Medulla oblongata (tissue), 1 donor: Measurements from ENCODE around the gene IFI16.
"Not testable (repeated sequence)": the region's sequence is repeated elsewhere in the genome, so short reads cannot be mapped to it uniquely, and the experiment has no call there.

Experiments used
- DNase-seq: peaks from one replicate; pipeline ENCODE4 v3.0.0-alpha.2; 2015; ENCODE audit errors: extremely low spot score

Gene IFI16

GRCh38 chr1:159009704-159010361 is at the start of gene IFI16:
Gene IFI16 (plus strand): TSS chr1:159009907. CDS start chr1:159014681, 4,774 bp downstream.
- peak; percentile 88 for DNase-seq

- no peak for DNase-seq
Observed at GRCh38 chr1:158961178-158961577, 48.5 kb upstream of the IFI16 start.

- DNase-seq, result no peak
Observed at GRCh38 chr1:158962983-158963382, 46.7 kb upstream of the IFI16 start.

DNA sequence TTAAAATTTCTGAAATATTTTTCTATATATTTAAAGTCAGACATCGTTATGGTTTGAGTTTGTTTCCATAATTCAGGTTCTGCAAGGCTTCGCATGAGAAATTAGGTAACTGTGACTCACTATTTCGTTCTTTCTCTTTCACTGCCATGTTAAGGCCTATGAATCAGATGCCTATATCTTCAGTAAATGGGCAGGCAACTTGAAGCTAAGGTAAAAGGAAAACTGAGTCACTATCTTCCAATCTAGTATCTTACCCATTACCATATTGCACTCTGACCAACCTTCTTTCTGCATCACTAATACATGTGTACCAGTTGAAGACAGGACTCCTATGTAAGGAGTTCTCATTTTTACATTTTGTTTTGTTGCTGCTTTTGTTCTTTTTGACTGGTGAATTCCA is 40.5 kb upstream of the IFI16 start:
- no peak for DNase-seq

- no peak for DNase-seq
Observed at GRCh38 chr1:158969855-158970254, 39.9 kb upstream of the IFI16 start.

GRCh38 chr1:158972841-158973240 is 36.9 kb upstream of the IFI16 start:
- DNase-seq, result no peak

DNA sequence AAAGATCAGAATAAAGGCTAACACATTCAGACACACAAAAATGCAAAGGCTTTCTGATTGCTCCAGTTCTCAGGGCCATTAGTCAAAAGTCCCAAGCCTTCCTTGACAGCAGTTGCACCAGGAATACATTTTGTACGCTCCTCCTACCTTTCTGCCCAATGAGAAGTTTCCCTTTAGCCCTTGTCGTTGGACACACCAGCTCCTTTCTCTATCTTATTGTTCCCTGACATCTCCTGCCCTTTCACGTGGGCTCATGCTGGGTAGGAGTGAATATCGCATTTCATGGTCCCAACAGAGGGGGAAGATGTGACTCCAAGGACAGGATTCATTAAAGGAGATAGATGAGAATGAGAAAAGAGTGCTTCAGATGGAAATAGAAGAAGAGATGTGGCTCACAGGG is 33.5 kb upstream of the IFI16 start:
- DNase-seq, result no peak

DNA sequence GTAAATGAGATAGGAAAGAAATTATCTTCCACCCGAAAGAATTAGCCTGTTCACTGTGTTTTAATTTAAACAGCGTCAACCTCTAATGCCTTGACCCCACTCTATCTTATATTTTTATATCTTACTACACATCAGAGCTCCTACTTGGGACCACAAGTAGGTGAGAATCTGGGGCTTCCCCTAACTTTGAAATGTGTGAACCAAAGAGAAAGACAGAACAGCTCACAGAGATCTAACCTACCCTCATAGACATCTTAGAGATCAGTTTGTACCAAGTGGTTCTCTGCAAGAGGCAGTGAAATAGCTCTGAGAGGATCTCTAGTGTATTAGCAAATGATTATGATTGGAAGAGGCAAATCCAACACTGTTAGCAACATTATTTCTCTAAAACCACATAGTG is 31.0 kb upstream of the IFI16 start:
- DNase-seq, result no peak

DNA sequence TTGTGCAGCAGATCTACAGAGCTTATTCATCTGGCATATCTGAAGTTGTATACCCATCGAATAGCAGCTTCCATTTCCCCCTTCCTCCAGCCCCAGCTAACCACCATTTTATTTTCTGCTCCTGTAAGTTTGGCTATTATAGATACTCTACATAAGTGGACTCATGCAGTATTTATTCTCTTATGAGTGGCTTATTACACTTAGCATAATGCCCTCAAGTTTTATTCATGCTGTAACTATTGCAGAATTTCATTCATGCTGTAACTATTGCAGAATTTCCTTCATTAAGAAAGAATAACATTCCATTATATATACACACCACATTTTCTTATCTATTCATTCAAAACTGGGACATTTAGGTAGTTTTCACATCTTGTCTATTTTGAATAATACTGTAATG is 30.5 kb upstream of the IFI16 start:
- no peak for DNase-seq

DNA sequence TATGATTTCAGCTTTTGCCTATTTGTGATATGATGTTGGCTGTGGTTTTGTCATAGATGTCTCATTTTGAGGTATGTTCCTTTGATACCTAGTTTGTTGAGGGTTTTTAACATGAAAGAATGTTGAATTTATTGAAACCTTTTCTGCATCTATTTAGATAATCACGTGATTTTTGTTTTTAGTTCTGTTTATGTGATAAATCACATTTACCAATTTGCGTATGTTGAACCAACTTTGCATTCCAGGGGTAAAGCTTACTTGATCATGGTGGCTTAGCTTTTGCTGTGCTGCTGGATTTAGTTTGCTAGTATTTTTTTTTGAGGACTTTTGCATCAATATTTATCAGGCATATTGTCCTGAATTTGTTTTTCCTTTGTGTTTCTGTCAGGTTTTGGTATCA is 26.5 kb upstream of the IFI16 start:
- no peak for DNase-seq

DNA sequence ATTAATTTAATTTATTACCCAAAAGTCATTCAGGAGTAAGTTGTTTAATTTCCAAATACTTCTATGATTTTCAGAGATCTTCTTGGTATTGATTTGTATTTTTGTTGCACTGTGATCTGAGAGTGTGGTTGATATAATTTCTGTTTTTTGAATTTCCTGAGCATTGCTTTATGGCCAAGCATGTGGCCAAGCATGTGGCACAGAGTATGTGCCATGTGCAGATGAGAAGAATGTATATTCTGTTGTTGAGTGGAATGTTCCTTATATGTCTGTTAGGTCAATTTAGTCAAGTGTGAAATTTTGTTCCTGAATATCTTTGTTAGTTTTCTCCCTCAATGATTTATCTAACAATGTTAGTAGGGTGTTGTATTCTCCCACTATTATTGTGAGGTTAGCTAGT is 25.3 kb upstream of the IFI16 start:
- DNase-seq, result no peak

GRCh38 chr1:158989424-158989823 is 20.3 kb upstream of the IFI16 start:
- no peak for DNase-seq

- DNase-seq, result no peak
Observed at GRCh38 chr1:158992787-158993312, 16.9 kb upstream of the IFI16 start.

GRCh38 chr1:158996998-158997397 is 12.7 kb upstream of the IFI16 start:
- no peak for DNase-seq

- DNase-seq, result no peak
Observed at GRCh38 chr1:158998037-158998780, 11.5 kb upstream of the IFI16 start.

GRCh38 chr1:158998781-158999161 is 10.9 kb upstream of the IFI16 start:
- peak; percentile 90 for DNase-seq

DNA sequence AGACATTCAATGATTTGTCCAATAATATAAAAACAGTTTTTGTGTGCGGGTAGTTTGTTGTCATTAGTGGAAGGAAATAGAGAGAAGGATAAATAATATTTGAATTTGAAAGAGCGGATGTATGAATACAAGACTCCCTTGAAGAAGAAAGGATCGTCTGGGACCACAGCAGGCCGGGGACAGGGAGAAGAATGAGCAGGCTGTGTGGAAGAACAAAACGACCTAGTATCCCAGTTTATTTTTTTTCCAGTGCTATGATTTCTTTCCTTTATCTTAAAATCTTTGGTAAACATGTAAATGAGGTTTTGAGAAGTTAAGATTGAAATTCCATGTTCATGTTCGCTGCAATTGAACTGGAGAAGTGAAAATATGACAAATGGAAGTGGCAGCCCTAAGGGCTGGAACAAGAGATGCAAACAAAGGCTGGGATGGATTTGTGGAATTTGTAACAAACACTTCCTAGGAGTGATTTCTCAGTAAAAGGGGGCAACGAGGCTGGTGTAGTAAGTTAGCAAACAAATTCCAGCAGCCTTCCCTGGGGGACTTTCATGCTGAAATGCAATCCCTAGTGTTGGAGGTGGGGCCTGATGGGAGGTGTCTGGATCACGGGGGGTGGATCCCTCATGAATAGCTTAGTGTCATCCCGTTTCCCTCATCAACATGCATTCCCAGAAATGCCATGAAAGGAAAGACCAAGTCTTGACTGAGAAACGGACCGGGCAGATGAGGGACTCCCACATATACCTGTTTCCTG is 10.2 kb upstream of the IFI16 start:
- peak; percentile 94 for DNase-seq

DNA sequence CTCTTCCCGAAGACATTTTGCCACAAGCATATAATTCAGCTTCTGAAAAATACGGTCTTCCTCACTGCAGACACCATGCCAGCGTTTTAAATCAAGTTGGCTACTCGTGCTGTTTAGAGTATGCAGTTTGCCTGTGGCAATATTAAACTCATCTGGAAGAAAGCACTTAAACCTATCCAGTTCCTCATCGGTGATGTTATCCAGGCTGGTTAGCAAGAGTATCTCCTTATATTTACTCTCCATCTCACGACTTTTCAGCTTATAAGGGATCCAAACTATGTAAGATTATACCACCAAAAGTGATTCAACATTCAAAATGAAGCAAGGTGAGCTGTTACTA is 9.7 kb upstream of the IFI16 start:
- no peak for DNase-seq

DNA sequence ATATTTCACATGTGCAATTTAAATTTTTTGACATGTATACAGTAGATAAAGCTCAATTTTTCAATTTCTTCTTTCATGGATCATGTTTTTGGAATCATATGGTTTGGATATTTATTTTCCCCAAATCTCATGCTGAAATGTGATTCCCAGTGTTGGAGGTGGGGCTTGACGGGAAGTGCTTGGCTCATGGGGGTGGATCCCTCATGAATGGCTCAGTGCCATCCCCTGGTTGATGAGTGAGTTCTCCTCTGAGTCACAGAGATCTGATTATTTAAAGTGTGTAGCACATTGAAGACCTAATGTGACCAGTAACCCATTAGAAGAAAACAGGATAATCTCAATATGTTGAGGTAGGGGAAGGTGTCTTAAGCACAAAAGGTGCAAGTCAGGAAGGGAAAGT is 9.1 kb upstream of the IFI16 start:
- DNase-seq, result peak; percentile 88

- DNase-seq, result no peak
Observed at GRCh38 chr1:159005161-159005560, 4.5 kb upstream of the IFI16 start.

DNA sequence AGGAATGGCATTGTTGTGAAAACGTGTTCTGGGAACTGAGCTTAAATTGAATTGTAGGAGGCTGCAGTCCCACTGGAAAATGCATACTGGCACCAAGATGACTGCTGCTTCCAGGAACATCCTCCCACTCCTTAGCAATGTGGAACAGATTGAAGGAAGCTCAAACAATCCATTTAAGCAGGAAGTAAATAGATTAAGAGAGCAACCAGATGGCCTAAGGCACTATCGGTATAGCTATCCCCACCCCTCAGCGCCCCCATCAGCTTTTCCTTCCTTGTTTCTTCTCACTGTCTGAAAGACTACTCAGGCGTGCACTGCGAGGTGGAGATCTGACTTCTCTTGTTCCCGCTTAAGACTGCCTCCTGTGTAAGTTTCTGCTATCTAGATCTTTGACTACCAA is 4.0 kb upstream of the IFI16 start:
- DNase-seq, result no peak

DNA sequence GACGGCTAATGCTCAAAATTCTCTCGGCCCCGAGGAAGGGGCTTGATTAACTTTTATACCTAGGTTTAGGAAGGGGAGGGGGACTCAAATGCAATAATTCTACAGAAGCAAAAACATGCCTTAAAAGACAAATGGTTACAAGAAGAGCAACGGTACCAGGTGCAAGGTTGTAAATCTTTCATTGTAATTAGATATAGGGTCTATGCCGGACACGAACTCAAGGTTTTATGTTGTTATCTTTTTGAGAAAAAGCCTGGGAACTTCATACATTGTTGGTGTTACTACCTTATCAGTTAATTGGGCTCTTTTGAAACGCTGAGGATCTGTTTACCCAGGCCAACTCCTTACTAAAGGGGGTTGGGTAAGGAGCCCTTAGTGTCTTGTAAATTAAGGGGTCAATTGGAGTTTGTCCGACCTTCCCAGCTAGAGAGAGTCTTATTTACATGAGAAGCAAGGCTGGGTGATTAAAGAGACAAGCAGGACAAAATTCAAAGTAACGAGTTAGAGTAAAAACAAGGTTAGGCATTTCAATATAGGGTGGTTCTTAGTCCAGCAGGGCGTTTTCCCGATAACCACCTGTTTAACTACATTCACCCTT is 3.4 kb upstream of the IFI16 start:
- DNase-seq, result not testable (repeated sequence)
